GM10248 (cell line): ENCODE data around the gene PCNX2.

Source experiments
- CTCF ChIA-PET: fragments of 300-600 bp; sonication (Branson Sonifier 250); formaldehyde crosslinking; extraction: SDS; loops from one replicate; lab custom pipeline; 2021; ENCODE audit warnings: antibody characterized with exemption; lab: Yijun Ruan, JAX
- POLR2A ChIA-PET: fragments of 350-650 bp; sonication (Branson Sonifier 250); formaldehyde crosslinking; extraction: SDS; loops from one replicate; lab custom pipeline; 2020; ENCODE audit warnings: antibody characterized with exemption; lab: Yijun Ruan, JAX
- DNase-seq: peaks from one replicate; pipeline ENCODE4 v3.0.0; 2012; ENCODE audit errors: extremely low spot score
- CTCF ChIP-seq: IDR thresholded peaks from 2 replicates; pipeline ENCODE4 v1.5.1; 2012; ENCODE audit warnings: mild to moderate bottlenecking, low read depth; ENCODE audit errors: extremely low read depth, missing control alignments, control extremely low read depth

The PCNX2 gene

GRCh38 chr1:233269656-233270055, 25.9 kb downstream of the PCNX2 start:
- no peak for DNase-seq
- POLR2A ChIA-PET, result no interaction called here
- TF ChIP-seq CTCF, result no peak
- CTCF ChIA-PET, result no interaction called here

GRCh38 chr1:233268389-233269022, 27.0 kb downstream of the PCNX2 start:
- DNase-seq, result no peak
- ChIA-PET POLR2A (no interaction called here), CTCF (interaction anchor here (1.0 to 2.2 kb wide), 2 partner anchors 8 to 11 kb away, joined by 4 to 5 read pairs; no protein-coding TSS in a partner anchor)
- no peak for TF ChIP-seq CTCF

- TF ChIP-seq CTCF, result no peak
- POLR2A ChIA-PET, result no interaction called here
- no peak for DNase-seq
- CTCF ChIA-PET, result no interaction called here
Measured at GRCh38 chr1:233261695-233262094, 33.8 kb downstream of the PCNX2 start.

GRCh38 chr1:233261206-233261605, 34.3 kb downstream of the PCNX2 start:
- ChIA-PET CTCF (no interaction called here), POLR2A (no interaction called here)
- no peak for TF ChIP-seq CTCF
- peak; percentile 36 for DNase-seq

GRCh38 chr1:233257786-233258185, 37.7 kb downstream of the PCNX2 start:
- ChIA-PET CTCF (interaction anchor here (1.6 kb wide), 2 partner anchors 9 to 12 kb away, joined by 4 to 5 read pairs; no protein-coding TSS in a partner anchor), POLR2A (no interaction called here)
- no peak for DNase-seq
- no peak for TF ChIP-seq CTCF

- ChIA-PET CTCF (interaction anchor here (1.6 kb wide), 2 partner anchors 10 to 11 kb away, joined by 4 to 5 read pairs; no protein-coding TSS in a partner anchor), POLR2A (no interaction called here)
- no peak for TF ChIP-seq CTCF
- no peak for DNase-seq
Measured at GRCh38 chr1:233256789-233257188, 38.7 kb downstream of the PCNX2 start.
